ENCODE measurements around the gene CRISPLD2. TPM values are rescaled to one million over a fixed set of nuclear protein-coding genes. Genes with fewer than 3 reads are reported as not detected.

CRISPLD2 gene
- total RNA-seq, 1 donor, result 44.0 TPM

DNA sequence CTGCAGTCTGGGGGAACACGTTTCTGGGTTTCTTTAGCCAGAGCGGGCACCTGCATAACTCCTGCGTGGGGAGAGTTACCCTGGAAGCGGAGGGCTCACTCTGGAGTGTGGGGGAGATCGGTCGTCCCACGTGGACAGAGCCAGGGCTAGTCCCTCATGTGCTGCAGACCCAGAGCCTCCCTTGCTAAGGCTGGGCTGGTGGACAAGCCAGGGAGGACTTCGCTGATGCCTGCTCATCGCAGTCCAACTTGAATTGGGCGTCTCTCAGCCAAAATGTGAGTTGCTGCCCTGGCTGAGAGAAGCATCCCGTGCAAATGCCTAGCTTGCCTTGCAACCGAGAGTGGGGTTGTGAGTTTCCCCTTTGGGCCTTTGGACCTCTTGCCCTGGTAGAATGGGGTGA, 986 bp downstream of the CRISPLD2 start:
- DNase-seq (ENCODE audit: low read depth), result peak; percentile 27
- TF ChIP-seq, protein P1, sequence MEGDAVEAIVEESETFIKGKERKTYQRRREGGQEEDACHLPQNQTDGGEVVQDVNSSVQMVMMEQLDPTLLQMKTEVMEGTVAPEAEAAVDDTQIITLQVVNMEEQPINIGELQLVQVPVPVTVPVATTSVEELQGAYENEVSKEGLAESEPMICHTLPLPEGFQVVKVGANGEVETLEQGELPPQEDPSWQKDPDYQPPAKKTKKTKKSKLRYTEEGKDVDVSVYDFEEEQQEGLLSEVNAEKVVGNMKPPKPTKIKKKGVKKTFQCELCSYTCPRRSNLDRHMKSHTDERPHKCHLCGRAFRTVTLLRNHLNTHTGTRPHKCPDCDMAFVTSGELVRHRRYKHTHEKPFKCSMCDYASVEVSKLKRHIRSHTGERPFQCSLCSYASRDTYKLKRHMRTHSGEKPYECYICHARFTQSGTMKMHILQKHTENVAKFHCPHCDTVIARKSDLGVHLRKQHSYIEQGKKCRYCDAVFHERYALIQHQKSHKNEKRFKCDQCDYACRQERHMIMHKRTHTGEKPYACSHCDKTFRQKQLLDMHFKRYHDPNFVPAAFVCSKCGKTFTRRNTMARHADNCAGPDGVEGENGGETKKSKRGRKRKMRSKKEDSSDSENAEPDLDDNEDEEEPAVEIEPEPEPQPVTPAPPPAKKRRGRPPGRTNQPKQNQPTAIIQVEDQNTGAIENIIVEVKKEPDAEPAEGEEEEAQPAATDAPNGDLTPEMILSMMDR (IDR thresholded peaks at IDR 0.05; ENCODE audit: insufficient read depth, low read depth, low read length), result no peak
- H3K4me3 ChIP-seq (ENCODE audit: low read depth, low read length), result peak overlapping the region; percentile 96

DNA sequence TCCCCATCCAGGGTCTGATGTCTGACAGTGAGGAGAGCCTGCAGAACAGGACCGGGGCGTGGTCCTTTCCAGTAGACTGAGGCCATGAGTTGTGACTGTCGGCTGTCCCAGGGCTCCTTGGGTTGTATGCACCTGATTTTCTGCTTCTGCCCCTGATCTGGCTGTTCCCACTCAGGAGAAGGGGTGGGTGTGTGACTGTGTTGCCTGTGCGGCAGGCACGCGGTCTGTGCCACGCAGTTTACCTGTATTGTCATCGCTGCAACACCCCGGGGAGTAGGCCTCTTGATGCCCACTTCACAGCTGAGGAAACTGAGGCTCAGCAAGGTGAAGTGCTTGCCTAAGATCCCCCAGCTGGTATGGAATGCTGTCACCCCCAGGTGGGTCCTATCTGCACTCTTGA, 1.4 kb downstream of the CRISPLD2 start:
- TF ChIP-seq, protein P1 (IDR thresholded peaks at IDR 0.05; ENCODE audit: insufficient read depth, low read depth, low read length), result no peak
- DNase-seq (ENCODE audit: low read depth), result peak; percentile 24
- peak overlapping the region; percentile 96 for H3K4me3 ChIP-seq (ENCODE audit: low read depth, low read length)

DNA sequence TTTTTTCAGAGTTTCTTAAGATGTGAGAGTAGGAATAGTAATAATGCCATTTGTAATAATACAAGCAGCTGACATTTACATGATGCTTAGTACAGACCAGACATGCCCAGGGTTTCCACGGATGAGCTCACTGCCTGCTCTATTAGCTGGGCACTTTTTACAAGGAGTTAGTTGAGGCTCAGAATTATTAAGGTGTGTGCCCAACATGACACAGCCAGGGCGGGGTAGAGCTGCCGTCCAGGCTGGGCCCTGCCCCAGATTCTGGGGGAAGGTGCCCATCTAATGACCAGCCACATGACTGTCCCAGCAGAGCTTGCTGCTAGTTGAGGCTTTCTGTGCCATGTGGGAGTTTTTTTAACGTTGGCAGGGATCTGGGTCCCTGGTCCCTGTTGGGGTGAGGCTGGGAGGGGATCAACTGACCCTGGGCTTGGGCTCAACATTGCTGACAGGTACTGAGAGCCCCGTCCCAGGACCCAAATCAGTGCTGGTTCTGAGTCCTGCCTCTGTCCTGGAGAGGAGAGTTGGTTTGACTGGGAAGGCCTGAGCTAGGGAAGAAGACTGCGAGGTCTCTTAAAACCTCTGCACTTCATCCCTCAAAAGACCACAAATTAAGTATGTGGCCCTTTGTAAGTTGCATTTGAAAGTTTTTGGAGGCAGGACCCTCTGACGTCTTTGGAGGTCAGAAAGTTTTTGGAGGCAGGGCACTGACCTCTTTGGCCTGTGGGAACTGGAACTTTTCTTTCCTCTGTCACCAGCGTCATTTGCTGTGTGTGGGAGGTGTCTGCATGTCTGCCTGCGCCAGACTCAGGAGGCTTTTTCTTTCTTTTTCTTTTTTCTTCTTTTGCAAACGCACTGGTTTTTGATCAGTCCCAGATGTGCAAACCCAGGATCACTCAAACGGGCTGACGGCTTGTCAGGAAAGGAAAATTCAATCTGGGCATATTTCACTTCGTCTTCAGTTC, 2.2 kb downstream of the CRISPLD2 start:
- DNase-seq (ENCODE audit: low read depth), result peak; percentile 90
- H3K4me3 ChIP-seq (ENCODE audit: low read depth, low read length), result peak overlapping the region; percentile 96
- TF ChIP-seq, protein P1 (IDR thresholded peaks at IDR 0.05; ENCODE audit: insufficient read depth, low read depth, low read length), result no peak

DNA sequence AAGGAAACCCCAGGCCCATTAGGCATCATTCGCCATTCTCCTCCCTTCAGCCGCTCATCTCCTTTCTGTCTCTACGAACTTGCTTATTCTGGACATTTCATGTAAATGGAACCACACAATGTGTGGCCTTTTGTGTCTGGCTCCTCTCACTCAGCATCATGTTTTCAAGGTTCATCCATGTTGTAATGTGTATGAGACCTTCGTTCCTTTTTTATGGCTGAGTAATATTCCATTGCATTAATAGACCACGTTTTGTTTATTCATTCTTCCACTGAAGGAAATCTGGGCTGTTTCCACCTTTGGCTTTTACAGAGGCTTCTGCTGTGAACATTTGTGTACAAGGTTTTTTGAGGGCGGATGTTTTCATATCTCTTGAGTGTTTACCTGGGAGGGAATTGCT, 3.2 kb downstream of the CRISPLD2 start:
- peak overlapping the region; percentile 96 for H3K4me3 ChIP-seq (ENCODE audit: low read depth, low read length)
- DNase-seq (ENCODE audit: low read depth), result peak; percentile 46
- TF ChIP-seq, protein P1 (IDR thresholded peaks at IDR 0.05; ENCODE audit: insufficient read depth, low read depth, low read length), result no peak

DNA sequence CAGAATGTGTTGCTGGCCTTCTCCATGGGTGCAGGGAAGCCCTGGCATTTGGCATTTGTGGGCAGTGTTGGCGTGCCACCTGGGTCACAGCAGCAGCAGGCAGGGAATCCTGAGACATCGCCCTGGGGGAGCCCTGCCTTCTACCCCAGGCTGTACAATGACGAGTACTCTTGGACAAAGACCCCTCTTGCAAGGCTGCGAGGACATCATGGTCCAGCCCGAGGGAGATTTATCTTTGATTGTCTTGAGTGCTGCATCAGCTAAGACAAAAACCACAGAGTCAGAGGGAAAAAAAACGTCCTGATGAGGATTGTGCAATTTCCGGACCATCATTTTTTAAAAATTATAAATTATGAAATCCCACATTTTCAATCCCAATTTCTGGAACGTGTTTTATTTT, 3.7 kb downstream of the CRISPLD2 start:
- peak; percentile 86 for DNase-seq (ENCODE audit: low read depth)
- TF ChIP-seq, protein P1 (IDR thresholded peaks at IDR 0.05; ENCODE audit: insufficient read depth, low read depth, low read length), result no peak
- H3K4me3 ChIP-seq (ENCODE audit: low read depth, low read length), result peak overlapping the region; percentile 96

DNA sequence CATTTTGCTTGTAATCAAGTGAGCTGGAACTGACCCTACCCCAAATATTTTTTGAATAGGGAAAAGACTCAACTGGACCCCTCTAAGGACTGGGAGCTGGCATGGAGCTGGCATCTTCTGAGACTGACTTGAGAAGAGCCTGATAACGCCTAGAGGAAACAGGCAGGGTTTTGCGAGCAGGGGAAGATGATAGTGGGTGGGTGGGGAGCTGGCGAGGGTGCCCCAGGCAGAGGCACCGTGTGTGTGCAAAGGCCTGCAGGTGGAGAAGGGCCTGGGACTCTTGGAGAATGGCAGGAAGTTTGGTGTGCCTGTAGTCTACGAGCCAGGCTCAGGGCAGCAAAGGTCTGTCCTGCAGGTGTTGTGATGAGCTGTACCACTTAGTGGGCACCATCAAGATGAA, 4.1 kb downstream of the CRISPLD2 start:
- TF ChIP-seq, protein P1 (IDR thresholded peaks at IDR 0.05; ENCODE audit: insufficient read depth, low read depth, low read length), result no peak
- peak overlapping the region; percentile 96 for H3K4me3 ChIP-seq (ENCODE audit: low read depth, low read length)
- no peak for DNase-seq (ENCODE audit: low read depth)
